Measurements from ENCODE around the gene IFT81.

- no peak for TF ChIP-seq CTCF (IDR thresholded peaks at IDR 0.05; ENCODE audit: insufficient read depth, low read length, poor library complexity, severe bottlenecking)
- TF ChIP-seq EZH2phosphoT487 (conservative IDR thresholded peaks at IDR 0.05; ENCODE audit: low read length) = no peak
These were observed 14.9 kb upstream of the IFT81 start for GRCh38 chr12:110109037-110109836.
